ENCODE results near the gene ING3.

Gene ING3

DNA sequence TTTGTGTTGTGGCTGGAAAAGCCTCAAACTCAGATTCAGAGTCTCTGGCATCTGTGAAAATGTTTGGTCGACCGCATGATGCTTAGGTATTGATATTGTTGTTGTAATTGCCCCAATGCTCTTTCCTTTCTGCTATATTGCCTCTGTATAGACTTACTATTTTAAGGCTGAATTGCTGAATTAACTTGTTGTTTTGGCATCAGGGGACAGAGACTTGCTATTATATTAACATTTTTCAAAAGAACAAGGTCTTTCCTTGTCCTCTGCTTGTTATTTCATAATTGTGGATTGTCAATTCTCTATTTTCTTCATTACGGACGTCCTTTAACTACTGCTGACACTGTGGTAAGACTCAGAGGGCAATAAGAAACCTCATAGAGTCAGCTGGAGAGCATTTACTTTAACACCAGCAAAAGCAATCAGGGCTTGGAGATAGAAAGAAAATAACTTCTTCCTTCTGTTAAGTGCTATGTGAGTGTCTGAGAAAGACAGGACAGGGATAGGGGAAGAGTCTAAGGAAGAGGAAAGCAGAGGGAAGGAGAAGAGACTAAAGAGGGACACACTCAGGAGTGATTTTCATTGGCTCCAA, 55.5 kb downstream of the ING3 start:
- TF ChIP-seq, protein P1, sequence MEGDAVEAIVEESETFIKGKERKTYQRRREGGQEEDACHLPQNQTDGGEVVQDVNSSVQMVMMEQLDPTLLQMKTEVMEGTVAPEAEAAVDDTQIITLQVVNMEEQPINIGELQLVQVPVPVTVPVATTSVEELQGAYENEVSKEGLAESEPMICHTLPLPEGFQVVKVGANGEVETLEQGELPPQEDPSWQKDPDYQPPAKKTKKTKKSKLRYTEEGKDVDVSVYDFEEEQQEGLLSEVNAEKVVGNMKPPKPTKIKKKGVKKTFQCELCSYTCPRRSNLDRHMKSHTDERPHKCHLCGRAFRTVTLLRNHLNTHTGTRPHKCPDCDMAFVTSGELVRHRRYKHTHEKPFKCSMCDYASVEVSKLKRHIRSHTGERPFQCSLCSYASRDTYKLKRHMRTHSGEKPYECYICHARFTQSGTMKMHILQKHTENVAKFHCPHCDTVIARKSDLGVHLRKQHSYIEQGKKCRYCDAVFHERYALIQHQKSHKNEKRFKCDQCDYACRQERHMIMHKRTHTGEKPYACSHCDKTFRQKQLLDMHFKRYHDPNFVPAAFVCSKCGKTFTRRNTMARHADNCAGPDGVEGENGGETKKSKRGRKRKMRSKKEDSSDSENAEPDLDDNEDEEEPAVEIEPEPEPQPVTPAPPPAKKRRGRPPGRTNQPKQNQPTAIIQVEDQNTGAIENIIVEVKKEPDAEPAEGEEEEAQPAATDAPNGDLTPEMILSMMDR (conservative IDR thresholded peaks at IDR 0.05; ENCODE audit: control insufficient read depth, insufficient read depth, low read depth, low read length) = no peak
- DNase-seq (ENCODE audit: low read depth) = no peak
- H3K4me3 ChIP-seq (ENCODE audit: control insufficient read depth, low read depth, low read length) = no peak overlapping the region

DNA sequence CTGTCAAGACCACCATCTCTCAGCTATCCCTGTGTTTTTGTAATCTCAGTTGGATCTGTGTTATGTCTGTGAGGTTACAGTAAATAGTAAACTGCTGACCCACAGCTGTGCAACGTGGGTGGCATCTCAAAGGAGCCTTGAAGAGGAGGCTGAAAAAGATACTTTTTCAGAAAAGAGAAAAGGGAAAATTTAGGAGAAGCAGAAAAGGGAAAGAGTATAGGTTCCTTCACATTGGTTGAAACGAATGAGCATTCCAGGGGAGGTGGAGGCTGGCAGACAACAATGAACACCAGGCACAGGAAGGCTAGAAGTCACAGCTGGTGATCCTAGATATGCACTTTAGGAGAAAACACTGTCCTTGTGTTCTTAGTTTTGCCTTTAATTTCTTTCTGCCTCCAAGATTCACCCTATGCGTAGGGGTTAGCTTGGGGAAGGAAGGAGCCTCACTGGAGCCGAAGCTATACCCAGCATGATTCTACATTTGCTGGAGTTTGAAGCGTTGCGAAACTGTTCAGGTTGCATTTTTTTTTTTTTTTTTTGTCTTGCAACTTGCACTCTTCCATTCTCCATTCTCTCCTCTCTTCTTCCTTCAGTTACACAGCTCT, 56.2 kb downstream of the ING3 start:
- no peak overlapping the region for H3K4me3 ChIP-seq (ENCODE audit: control insufficient read depth, low read depth, low read length)
- TF ChIP-seq, protein P1 (conservative IDR thresholded peaks at IDR 0.05; ENCODE audit: control insufficient read depth, insufficient read depth, low read depth, low read length) = no peak
- no peak for DNase-seq (ENCODE audit: low read depth)

DNA sequence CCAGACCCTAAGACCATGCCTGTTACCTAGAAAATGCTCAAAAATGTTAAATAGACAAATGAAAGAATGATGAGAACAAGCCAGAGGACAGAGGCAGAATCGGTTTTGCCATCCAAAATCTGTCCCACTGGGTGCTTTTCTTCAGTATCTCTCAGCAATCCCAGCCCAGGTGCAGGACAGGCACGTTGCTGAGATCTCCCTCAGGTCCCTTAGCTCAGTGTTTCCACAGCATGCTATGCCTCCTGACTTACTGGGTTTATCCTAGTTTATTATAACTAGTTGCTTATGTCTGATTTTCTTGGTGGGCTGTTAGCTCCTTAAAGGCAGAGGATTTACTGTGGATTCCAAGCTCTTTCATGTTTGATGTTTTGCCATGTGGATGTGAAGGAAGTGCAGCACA, 58.2 kb downstream of the ING3 start:
- TF ChIP-seq, protein P1 (conservative IDR thresholded peaks at IDR 0.05; ENCODE audit: control insufficient read depth, insufficient read depth, low read depth, low read length) = no peak
- DNase-seq (ENCODE audit: low read depth) = no peak
- H3K4me3 ChIP-seq (ENCODE audit: control insufficient read depth, low read depth, low read length) = no peak overlapping the region

DNA sequence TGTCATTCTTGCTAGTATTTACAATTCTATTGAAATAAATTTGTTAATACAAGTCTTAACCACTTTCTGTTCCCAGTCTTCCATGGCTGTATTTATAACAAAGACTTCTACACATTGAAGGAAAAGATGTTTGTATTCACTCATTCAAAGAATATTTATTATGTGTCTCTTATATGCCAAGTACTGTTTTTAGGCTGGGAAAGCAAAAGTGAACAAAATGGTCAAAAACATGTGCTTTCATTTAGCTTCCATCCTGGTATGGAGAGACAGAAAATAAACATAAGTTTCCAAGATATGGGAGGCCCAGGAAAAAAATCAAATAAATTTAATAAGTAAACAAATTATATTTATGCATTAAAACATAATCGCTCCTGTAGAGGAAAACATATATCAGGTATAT, 60.8 kb downstream of the ING3 start:
- TF ChIP-seq, protein P1 (conservative IDR thresholded peaks at IDR 0.05; ENCODE audit: control insufficient read depth, insufficient read depth, low read depth, low read length) = no peak
- H3K4me3 ChIP-seq (ENCODE audit: control insufficient read depth, low read depth, low read length) = no peak overlapping the region
- DNase-seq (ENCODE audit: low read depth) = no peak

DNA sequence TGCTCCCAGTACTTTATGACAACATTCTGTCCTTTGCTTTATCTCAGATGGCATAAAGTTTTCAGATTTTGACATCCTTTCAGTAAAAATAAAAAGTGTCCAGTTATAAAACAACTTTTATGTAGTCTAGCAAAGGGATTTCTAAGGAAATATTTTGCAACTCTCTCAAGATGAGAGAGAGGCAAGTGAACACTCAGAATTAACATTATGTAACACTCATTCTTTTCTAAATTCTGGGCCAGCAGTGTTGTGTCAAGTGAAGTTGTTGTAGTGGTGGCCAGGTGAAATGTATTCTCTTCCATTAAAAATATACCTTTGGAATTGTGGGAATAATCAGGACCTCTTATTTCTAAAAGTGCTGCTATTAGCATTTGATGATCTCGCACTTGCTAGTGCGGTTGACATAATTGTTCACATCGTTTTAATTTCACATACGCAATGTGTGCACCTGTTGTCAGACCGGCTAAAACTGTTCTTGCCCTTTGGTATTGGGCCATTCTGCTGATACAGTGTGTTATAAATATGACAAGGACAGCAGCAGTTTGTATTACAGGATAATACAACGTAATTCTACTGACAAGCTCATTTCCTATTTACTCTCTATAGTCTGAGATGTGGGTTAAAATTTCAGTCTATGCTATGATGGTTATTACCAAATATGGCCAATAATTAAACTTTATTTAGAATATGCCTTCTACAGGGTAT, 61.7 kb downstream of the ING3 start:
- TF ChIP-seq, protein P1 (conservative IDR thresholded peaks at IDR 0.05; ENCODE audit: control insufficient read depth, insufficient read depth, low read depth, low read length) = no peak
- no peak overlapping the region for H3K4me3 ChIP-seq (ENCODE audit: control insufficient read depth, low read depth, low read length)
- no peak for DNase-seq (ENCODE audit: low read depth)

DNA sequence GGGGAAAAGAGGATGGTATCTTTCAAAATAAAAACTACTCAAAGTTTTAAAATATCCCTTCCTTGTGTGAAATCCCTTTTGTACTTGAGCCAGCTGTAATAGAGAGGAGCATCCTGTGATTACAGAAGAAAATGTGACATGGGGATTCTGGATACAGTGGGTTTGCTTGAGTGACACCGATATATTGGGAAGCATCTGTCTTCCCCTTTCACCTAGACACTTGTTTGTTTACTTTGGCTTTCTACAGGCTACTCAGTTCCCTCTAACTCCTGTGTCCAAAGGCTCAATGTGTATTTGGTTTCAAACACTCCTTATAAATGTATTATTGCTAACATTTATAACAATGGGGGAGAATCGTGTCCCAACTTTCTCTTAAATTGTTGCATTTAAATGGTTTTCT, 62.3 kb downstream of the ING3 start:
- no peak for DNase-seq (ENCODE audit: low read depth)
- H3K4me3 ChIP-seq (ENCODE audit: control insufficient read depth, low read depth, low read length) = no peak overlapping the region
- TF ChIP-seq, protein P1 (conservative IDR thresholded peaks at IDR 0.05; ENCODE audit: control insufficient read depth, insufficient read depth, low read depth, low read length) = no peak

Measured in fibroblast of mammary gland (primary cell).